NCI-H1105 (cell line): ENCODE measurements around the gene PRTG.
"Not testable (repeated sequence)": the region's sequence is repeated elsewhere in the genome, so short reads cannot be mapped to it uniquely, and the experiment has no call there.

ENCODE experiments used
- DNase-seq: peaks from one replicate; lab custom pipeline; 2025; lab: John Stamatoyannopoulos, UW

PRTG gene

GRCh38 chr15:55700876-55701275 lies 42.1 kb downstream of the PRTG start:
- no peak for DNase-seq

- no peak for DNase-seq
Observed at GRCh38 chr15:55698653-55699052, 44.3 kb downstream of the PRTG start.

GRCh38 chr15:55696221-55696620 lies 46.7 kb downstream of the PRTG start:
- DNase-seq = no peak

- no peak for DNase-seq
Observed at GRCh38 chr15:55695432-55695831, 47.5 kb downstream of the PRTG start.

GRCh38 chr15:55694652-55695150 lies 48.3 kb downstream of the PRTG start:
- no peak for DNase-seq

- not testable (repeated sequence) for DNase-seq
Observed at GRCh38 chr15:55693116-55693515, 49.8 kb downstream of the PRTG start.

GRCh38 chr15:55687792-55688191 lies 55.2 kb downstream of the PRTG start:
- DNase-seq = no peak

- no peak for DNase-seq
Observed at GRCh38 chr15:55685286-55685685, 57.7 kb downstream of the PRTG start.

- no peak for DNase-seq
Observed at GRCh38 chr15:55683376-55683775, 59.6 kb downstream of the PRTG start.

- no peak for DNase-seq
Observed at GRCh38 chr15:55681631-55682030, 61.3 kb downstream of the PRTG start.

GRCh38 chr15:55676507-55676906 lies 66.4 kb downstream of the PRTG start:
- no peak for DNase-seq

- DNase-seq = no peak
Observed at GRCh38 chr15:55673287-55673686, 69.7 kb downstream of the PRTG start.

GRCh38 chr15:55669270-55669669 lies 73.7 kb downstream of the PRTG start:
- no peak for DNase-seq

- DNase-seq = no peak
Observed at GRCh38 chr15:55665605-55666227, 77.2 kb downstream of the PRTG start.

GRCh38 chr15:55661428-55661827 lies 81.5 kb downstream of the PRTG start:
- DNase-seq = no peak

GRCh38 chr15:55660153-55660552 lies 82.8 kb downstream of the PRTG start:
- no peak for DNase-seq

GRCh38 chr15:55659481-55659880 lies 83.5 kb downstream of the PRTG start:
- no peak for DNase-seq

- no peak for DNase-seq
Observed at GRCh38 chr15:55658886-55659285, 84.1 kb downstream of the PRTG start.

- DNase-seq = no peak
Observed at GRCh38 chr15:55654561-55655031, 88.4 kb downstream of the PRTG start.

- no peak for DNase-seq
Observed at GRCh38 chr15:55652909-55653495, 90.0 kb downstream of the PRTG start.

- DNase-seq = no peak
Observed at GRCh38 chr15:55652359-55652758, 90.6 kb downstream of the PRTG start.

GRCh38 chr15:55649058-55649423 lies 93.9 kb downstream of the PRTG start:
- DNase-seq = no peak

GRCh38 chr15:55638764-55639163 lies 104.2 kb downstream of the PRTG start:
- no peak for DNase-seq

GRCh38 chr15:55637086-55637485 lies 105.9 kb downstream of the PRTG start:
- DNase-seq = no peak
